NCI-H146 (cell line): ENCODE measurements around the gene TP53.

ENCODE experiments used
- DNase-seq: peaks from one replicate; lab custom pipeline; 2025; lab: John Stamatoyannopoulos, UW

Gene TP53

GRCh38 chr17:7687072-7687907, at the start of gene TP53:
TSS of gene TP53 (minus strand) at chr17:7687490. CDS start at chr17:7676594, 10,896 bp downstream.
- DNase-seq = peak; percentile 92

- no peak for DNase-seq
These were observed 45.8 kb upstream of the TP53 start for GRCh38 chr17:7732981-7733539.

GRCh38 chr17:7729816-7730215, 42.5 kb upstream of the TP53 start:
- peak; percentile 45 for DNase-seq

GRCh38 chr17:7727886-7728285, 40.6 kb upstream of the TP53 start:
- DNase-seq = no peak

GRCh38 chr17:7721612-7722011, 34.3 kb upstream of the TP53 start:
- DNase-seq = no peak

- peak; percentile 43 for DNase-seq
These were observed 32.8 kb upstream of the TP53 start for GRCh38 chr17:7720125-7720524.

GRCh38 chr17:7719661-7720060, 32.4 kb upstream of the TP53 start:
- no peak for DNase-seq

GRCh38 chr17:7717756-7718350, 30.6 kb upstream of the TP53 start:
- DNase-seq = peak; percentile 32

- DNase-seq = peak; percentile 87
These were observed 29.8 kb upstream of the TP53 start, which contains the start of gene DNAH2 for GRCh38 chr17:7716901-7717755. TSS of gene DNAH2 (plus strand) at chr17:7717744. CDS start at chr17:7719735, 1,991 bp downstream.

GRCh38 chr17:7715936-7716886, 28.9 kb upstream of the TP53 start:
- DNase-seq = no peak

GRCh38 chr17:7714721-7715594, 27.7 kb upstream of the TP53 start:
- DNase-seq = no peak

GRCh38 chr17:7713782-7714181, 26.5 kb upstream of the TP53 start:
- DNase-seq = no peak

GRCh38 chr17:7712111-7712771, 25.0 kb upstream of the TP53 start:
- peak; percentile 23 for DNase-seq

- DNase-seq = no peak
These were observed 23.9 kb upstream of the TP53 start for GRCh38 chr17:7711051-7711755.

- no peak for DNase-seq
These were observed 23.0 kb upstream of the TP53 start for GRCh38 chr17:7710301-7710700.

- DNase-seq = no peak
These were observed 21.7 kb upstream of the TP53 start for GRCh38 chr17:7709031-7709430.

- DNase-seq = no peak
These were observed 20.8 kb upstream of the TP53 start for GRCh38 chr17:7707858-7708750.

GRCh38 chr17:7707446-7707845, 20.2 kb upstream of the TP53 start:
- peak; percentile 10 for DNase-seq
